ENCODE measurements around the gene RPS6KB2.
A peak's percentile ranks its signal among the peaks of the same experiment; 100 is the strongest.
"Not testable (repeated sequence)": the region's sequence is repeated elsewhere in the genome, so short reads cannot be mapped to it uniquely, and the experiment has no call there.

Gene RPS6KB2

GRCh38 chr11:67397986-67398660 is 30.2 kb upstream of the RPS6KB2 start:
- no peak for DNase-seq (ENCODE audit: low read depth in 2 of 2)

- DNase-seq (ENCODE audit: low read depth in 2 of 2), result no peak
These were observed 29.4 kb upstream of the RPS6KB2 start for GRCh38 chr11:67398661-67399563.

- DNase-seq (ENCODE audit: low read depth in 2 of 2), result no peak
These were observed 27.9 kb upstream of the RPS6KB2 start for GRCh38 chr11:67400251-67400941.

- DNase-seq (ENCODE audit: low read depth in 2 of 2), result no peak
These were observed 27.3 kb upstream of the RPS6KB2 start for GRCh38 chr11:67400942-67401494.

- DNase-seq (ENCODE audit: low read depth in 2 of 2), result peak; percentile 73 to 75
These were observed 26.7 kb upstream of the RPS6KB2 start, which contains the start of gene PPP1CA for GRCh38 chr11:67401495-67402191. Gene PPP1CA, minus strand, starts transcription at chr11:67401858. Its CDS starts 76 bp downstream, at chr11:67401782.

- not testable (repeated sequence) for DNase-seq (ENCODE audit: low read depth in 2 of 2)
These were observed 26.0 kb upstream of the RPS6KB2 start for GRCh38 chr11:67402192-67402839.

- DNase-seq (ENCODE audit: low read depth in 2 of 2), result not testable (repeated sequence)
These were observed 25.2 kb upstream of the RPS6KB2 start for GRCh38 chr11:67403085-67403484.

- no peak for DNase-seq (ENCODE audit: low read depth in 2 of 2)
These were observed 23.6 kb upstream of the RPS6KB2 start for GRCh38 chr11:67404515-67405195.

GRCh38 chr11:67405196-67405567 is 23.1 kb upstream of the RPS6KB2 start:
- no peak for DNase-seq (ENCODE audit: low read depth in 2 of 2)

- DNase-seq (ENCODE audit: low read depth in 2 of 2), result no peak
These were observed 22.5 kb upstream of the RPS6KB2 start for GRCh38 chr11:67405688-67406339.

GRCh38 chr11:67406420-67406968 is 21.8 kb upstream of the RPS6KB2 start:
- no peak for DNase-seq (ENCODE audit: low read depth in 2 of 2)

GRCh38 chr11:67406969-67407687 is 21.2 kb upstream of the RPS6KB2 start:
- DNase-seq (ENCODE audit: low read depth in 2 of 2), result no peak

- no peak for DNase-seq (ENCODE audit: low read depth in 2 of 2)
These were observed 20.6 kb upstream of the RPS6KB2 start for GRCh38 chr11:67407688-67408163.

GRCh38 chr11:67408437-67409200 is 19.7 kb upstream of the RPS6KB2 start:
- DNase-seq (ENCODE audit: low read depth in 2 of 2), result no peak

GRCh38 chr11:67409261-67409666 is 19.0 kb upstream of the RPS6KB2 start:
- no peak for DNase-seq (ENCODE audit: low read depth in 2 of 2)

GRCh38 chr11:67409781-67410368 is 18.4 kb upstream of the RPS6KB2 start:
- DNase-seq (ENCODE audit: low read depth in 2 of 2), result no peak

GRCh38 chr11:67410369-67410831 is 17.9 kb upstream of the RPS6KB2 start:
- DNase-seq (ENCODE audit: low read depth in 2 of 2), result no peak
